ENCODE data around the gene DVL1. TPM values are rescaled to one million over a fixed set of nuclear protein-coding genes. Genes with fewer than 3 reads are reported as not detected.

Gene DVL1
- total and polyA plus RNA-seq, 10 of the 15 experiments (the other 5 are each of a cell fraction or from before 2014, with no cell fraction given): 0.10 to 31.1 (median 4.6) TPM

GRCh38 chr1:1290238-1290731 is 58.9 kb downstream of the DVL1 start (continued):
- TF ChIP-seq CTCF (IDR thresholded peaks at IDR 0.05 in 2 of 3, conservative IDR thresholded peaks at IDR 0.05 in 1 of 3; ENCODE audit: control insufficient read depth in 2 of 3, extremely low read depth in 1 of 3, insufficient read depth in 1 of 3, low read depth in 3 of 3, low read length in 3 of 3): peak; percentile 59 to 78 (median 68)
- no peak for TF ChIP-seq ETV6 (conservative IDR thresholded peaks at IDR 0.05 in 1 of 2, IDR thresholded peaks at IDR 0.05 in 1 of 2; ENCODE audit: borderline replicate concordance in 1 of 2, low read depth in 1 of 2)
- TF ChIP-seq ASH2L (IDR thresholded peaks at IDR 0.05; ENCODE audit: borderline replicate concordance, low read depth): no peak
- no peak for TF ChIP-seq RCOR1 (conservative IDR thresholded peaks at IDR 0.05; ENCODE audit: low read depth, low read length)
- no peak for TF ChIP-seq ZNF217 (IDR thresholded peaks at IDR 0.05)

GRCh38 chr1:1287288-1288110 is 61.7 kb downstream of the DVL1 start:
- SMC1A ChIA-PET (ENCODE audit: uncharacterized antibody, unreplicated experiment): no interaction called here
- no TSS peak for BruUV-seq (replicated peaks)
- TF ChIP-seq MEF2B (IDR thresholded peaks at IDR 0.05; ENCODE audit: partially characterized antibody, poor library complexity, severe bottlenecking) (no peak), BCL11A (IDR thresholded peaks at IDR 0.05; ENCODE audit: low read depth, low read length) (no peak), ATF3 (IDR thresholded peaks at IDR 0.05; ENCODE audit: borderline replicate concordance, extremely low read depth, low read depth, low read length) (no peak)
- Histone ChIP-seq H3K36me3 (ENCODE audit: control insufficient read depth in 2 of 2, insufficient read depth in 2 of 2, low read length in 1 of 2) (no peaks in the 10 kb centered on the region), H2AFZ (ENCODE audit: control insufficient read depth, low read depth, low read length) (no peak overlapping the region), H4K20me1 (ENCODE audit: control insufficient read depth, insufficient read depth) (no peaks in the 10 kb centered on the region), H3K4me1 (ENCODE audit: control insufficient read depth, insufficient read depth, low read length) (no peaks in the 10 kb centered on the region), H3K27ac (ENCODE audit: control insufficient read depth, insufficient read depth) (no peak overlapping the region), H3K9me3 (replicated peaks; ENCODE audit: control insufficient read depth, insufficient read depth, low read length) (no peaks in the 10 kb centered on the region), H3K9ac (ENCODE audit: control insufficient read depth, insufficient read depth, low read length) (no peak overlapping the region), H3K4me3 (no peak overlapping the region), H3K27me3 (replicated peaks in 1 of 2; ENCODE audit: control insufficient read depth in 2 of 2, insufficient read depth in 2 of 2, low read length in 1 of 2) (no peaks in the 10 kb centered on the region), H3K4me2 (ENCODE audit: control insufficient read depth, insufficient read depth) (no peak overlapping the region), H3K79me2 (ENCODE audit: control insufficient read depth, insufficient read depth, low read length) (no peaks in the 10 kb centered on the region)
- WGBS (ENCODE audit: insufficient coverage, insufficient replicate concordance, low lambda C conversion rate, missing lambda C conversion rate): 59% methylated on average over 43 of the region's 46 CpGs
- in situ Hi-C loops (cut with MboI) (no loop called here), intact Hi-C loops (cut with micrococcal nuclease; ENCODE audit: unreplicated experiment) (no loop called here)
- POLR2A ChIA-PET: no interaction called here
- CTCF ChIA-PET: interaction anchor here (1.2 to 2.5 kb wide), 2 partner anchors 162 to 165 kb away, joined by 3 to 12 read pairs; no protein-coding TSS in a partner anchor
- FAIRE-seq (no peak), DNase-seq (ENCODE audit: low read depth, low spot score) (no peak), ATAC-seq (no peak)
- RAD21 ChIA-PET (ENCODE audit: unreplicated experiment): interaction anchor here (0.8 kb wide), 1 partner anchor 254 kb away, joined by 3 read pairs; no protein-coding TSS in a partner anchor
